Epidermal melanocyte (primary cell): Measurements from ENCODE around the gene TPPP.

Source experiments
- DNase-seq: peaks from one replicate; pipeline ENCODE4 v3.0.0; 2011; ENCODE audit warnings: low spot score; ENCODE audit not compliant: insufficient read length

Gene TPPP

DNA sequence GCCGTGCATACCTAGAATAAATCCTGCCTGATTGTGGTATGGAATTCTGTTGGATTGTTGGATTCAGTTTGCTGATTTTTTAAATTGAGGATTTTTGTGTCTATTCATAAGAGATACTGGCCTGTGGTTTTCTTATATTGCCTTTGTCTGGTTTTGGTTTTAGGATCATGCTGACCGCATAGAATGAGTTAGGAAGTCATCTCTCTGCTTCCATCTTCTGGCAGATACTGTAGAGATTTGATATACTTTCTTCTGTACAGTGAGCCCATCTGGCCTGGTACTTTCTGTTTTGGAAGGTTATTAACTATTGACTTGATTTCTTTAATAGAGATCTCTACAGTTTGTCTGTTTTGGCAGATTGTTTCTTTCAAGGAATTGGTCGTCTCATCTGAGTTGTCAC lies 66.3 kb downstream of the TPPP start:
- DNase-seq = no peak

DNA sequence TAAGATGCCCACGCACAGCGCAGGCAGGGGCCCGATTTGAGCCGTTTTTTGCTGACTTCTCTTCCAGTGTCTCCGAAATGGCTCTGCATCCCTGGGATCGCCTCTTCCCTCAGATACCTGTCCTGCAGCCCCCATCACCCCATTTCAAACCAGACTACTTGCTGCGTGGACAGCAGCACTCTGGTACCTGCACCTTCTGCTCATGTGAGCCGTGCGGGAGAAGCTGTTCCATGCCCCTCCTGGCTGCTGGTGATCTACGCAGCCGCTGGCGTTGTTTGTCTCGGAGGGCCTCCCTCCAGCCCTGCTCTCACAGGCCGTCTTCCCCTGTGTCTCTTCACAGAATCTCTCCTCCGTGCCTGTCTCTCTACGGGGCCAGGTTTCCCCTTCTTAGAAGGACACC lies 67.6 kb downstream of the TPPP start:
- no peak for DNase-seq

DNA sequence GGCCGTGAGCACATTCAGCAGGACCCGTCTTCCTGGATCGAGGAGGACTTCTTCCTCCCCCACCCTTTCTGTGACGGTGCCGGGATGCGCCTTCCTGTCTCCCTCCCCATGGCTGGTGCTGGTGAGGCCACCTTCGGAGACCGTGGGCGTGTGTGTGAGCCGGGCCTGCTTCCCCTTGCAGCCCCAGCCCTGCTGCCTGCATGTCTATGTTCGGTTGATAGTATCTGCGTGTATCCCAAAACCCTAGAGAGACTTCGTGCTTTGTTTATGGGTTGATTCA lies 68.3 kb downstream of the TPPP start:
- DNase-seq = no peak

DNA sequence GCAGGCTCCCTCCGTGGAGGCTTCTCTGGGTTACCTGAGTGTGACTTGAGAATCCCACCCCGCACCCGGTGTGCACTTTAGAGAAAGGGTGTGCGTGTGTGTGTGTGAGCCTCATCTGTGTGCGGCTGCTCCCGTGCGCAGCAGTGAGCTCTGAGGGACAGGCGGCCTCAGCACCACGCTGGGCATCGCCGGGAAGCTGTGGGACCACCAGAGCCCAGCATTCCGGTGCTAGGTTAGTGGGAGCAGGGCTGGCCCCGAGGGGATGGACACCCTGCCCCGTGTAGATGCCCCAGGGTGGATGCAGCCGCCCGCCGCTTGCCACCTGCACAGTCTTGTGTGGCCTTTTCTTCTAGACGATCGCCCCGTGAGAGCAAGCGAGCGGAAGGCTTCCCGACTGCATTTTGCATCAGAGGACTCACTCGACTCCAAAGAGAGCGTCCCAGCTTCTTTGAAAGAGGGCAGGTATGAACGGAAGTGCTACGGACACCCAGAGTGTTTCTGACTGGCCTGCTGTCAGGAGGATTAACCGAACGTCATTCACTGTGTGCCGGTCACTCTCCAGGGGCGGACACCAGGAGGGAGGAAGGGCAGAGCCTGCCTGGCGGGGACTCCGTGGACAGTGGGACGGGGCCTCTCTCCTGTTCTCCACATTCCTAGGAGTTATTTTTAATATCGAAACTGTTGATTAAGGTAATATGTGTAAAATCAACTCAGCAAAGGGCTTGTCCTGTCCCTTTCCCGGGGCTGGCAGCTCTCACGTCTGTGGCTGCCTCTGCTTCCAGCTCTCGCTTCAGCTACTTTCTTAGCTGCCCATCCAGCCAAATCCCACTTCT lies 68.8 kb downstream of the TPPP start:
- no peak for DNase-seq

DNA sequence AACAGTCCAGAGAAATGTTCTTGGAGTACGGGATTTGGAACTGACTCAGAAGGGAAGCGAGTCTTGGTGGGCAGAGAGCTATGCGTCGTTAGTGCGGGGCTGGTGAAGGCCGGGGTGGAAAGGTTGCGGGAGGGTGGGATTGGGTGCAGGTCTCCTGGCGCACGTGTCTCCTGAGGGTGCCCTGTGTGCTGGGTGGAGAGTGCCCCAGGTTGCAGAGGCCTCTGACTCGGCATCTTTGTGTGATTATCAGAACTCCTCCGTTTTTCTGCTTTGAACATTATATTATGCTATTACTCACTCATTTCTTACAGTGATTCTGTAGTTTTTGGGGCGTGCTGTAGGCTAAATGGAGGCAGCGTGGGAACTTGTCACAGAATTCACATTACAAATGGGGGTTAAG lies 69.6 kb downstream of the TPPP start:
- no peak for DNase-seq

DNA sequence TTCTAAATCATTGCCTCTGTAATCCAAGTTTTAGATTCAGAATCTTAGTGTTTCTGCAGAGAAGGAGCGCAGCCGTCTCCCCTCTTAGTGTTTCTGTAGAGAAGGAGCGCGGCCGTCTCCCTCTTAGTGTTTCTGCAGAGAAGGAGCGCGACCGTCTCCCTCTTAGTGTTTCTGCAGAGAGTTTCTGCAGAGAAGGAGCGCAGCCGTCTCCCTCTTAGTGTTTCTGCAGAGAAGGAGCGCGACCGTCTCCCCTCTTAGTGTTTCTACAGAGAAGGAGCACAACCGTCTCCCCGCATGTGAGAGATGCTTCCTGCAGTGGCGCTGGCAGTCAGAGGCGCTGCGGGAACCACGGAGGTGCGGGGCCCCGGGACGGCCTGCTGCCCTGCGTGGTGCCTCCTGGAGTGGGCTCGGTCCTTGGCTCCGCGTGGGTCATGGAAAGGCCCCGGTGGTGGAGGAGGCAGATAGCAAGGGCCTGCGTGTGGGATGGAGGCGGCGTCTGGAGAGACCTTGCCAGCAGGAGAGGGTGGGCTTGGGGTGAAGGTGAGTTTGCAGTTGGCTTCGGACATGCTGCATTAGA lies 70.1 kb downstream of the TPPP start:
- DNase-seq = no peak

DNA sequence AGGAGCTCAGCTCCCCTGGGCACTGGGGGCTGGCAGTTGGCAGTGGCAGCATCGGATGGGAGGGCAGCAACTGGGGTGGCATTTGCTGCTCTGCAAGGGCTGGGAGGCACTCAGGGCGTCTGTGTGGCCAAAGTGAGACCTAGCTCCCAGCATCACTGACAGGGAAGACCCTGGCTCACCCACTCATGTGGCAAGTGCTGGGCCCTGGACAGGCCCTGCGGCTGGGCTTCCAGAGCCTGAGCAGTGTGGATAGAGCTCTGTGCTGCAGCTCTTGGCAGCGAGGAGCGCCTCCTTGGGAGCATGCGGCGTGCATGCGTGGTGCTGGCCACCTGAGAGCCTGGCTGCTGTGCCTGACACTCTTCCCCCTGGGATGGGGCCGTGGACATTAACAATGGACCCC lies 70.8 kb downstream of the TPPP start:
- DNase-seq = no peak

DNA sequence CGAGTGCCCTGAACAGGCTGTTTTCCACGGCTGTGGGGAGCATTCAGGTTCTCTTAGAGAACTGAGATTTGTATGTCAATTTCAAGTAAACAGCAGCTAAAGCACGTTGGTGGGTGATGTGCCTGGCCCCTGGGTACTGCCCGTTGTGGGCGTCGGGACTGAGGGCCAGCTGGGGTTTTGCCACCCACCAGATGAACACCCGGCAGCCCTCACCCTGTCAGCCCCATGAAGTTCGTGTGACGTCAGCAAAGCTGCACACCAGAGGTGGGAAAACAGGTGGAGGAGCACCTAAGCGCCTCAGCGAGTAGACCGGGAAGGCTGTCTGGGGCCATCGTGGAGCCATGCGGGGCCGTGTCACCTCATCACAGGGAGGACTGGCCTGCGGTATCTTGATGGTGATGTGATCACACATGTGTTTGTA lies 71.8 kb downstream of the TPPP start:
- no peak for DNase-seq

DNA sequence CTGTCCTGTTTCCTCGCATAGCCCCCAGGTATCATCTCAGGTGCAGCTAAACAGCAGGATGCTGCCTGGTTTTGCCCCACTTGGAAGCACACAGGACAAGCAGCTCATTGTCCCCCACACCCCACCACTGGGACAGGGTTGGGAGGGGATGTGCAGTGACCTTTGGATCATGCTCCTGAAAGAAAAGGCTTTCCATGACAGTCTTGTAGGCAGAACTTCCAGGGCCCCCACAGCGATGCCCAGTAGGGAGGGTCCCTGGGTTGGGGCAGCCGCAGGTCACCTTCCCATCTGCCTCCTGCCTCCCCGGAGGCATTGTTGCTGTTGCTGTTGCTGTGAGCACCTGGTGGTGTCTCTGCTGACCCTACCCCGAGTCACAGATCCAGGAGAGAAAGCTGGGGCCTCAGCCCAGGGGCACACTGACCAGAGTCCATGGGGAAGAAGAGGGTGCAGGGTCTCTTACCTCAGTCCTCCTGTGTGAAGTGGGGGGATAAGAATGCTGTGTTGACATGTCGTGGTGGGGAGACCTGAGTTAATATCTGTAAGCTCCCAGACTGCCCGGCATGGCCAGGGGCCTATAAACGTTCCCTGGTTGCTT lies 72.5 kb downstream of the TPPP start:
- DNase-seq = no peak

DNA sequence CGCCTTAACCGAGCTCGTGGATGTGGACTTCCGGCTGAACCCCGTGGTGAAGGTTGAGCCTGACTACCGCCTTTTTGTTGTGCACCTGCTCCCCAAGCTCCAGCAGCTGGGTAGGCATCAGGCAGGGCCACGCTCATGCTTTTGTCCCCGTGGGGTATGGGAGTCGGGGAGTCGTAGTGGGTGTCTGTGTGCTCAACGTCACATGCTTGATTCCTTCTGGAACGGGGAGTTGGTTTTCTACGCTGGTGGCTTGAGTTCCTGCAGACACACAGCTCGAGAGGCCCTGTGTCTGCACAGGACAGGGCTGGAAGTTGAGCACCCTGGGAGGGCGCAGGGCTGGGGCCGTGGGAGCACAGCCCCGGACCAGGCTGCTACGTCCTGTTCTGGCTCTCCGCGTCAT lies 73.0 kb downstream of the TPPP start:
- no peak for DNase-seq

DNA sequence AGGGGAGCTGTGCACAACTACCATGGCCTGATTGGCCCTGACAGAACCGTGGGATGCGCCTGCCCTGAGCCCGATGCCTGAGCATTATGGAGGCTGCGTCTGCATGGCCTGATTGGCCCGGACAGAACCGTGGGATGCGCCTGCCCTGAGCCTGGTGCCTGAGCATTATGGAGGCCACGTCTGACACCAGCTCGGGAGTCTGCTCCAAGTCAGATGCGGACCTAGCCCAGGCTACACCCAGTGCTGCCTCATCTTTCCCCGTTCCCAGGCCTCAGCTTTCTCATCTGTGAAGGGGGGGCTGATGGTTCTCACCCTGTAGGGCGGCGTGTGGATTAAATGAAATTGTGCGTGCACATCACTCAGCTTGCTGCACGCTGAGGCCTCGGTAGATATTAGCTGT lies 73.7 kb downstream of the TPPP start:
- no peak for DNase-seq

DNA sequence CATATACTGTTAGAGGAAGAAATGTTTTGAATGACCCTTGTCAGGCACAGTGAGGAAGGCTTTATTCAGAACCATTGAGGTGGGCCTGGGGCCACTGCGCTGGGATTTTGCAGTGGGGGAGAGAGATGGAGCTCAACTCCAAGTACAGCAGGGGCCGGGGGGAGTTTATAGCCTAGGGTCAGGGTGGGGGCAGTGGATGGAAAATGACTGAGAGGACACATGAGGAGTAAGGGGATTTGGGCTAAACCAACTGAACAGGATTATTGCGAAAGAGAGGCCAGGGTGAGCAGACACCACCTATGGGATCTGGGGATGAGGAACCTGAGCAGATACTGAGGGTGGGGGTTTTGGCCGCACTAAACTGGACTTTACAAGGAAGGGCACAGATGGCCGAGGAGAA lies 74.7 kb downstream of the TPPP start:
- no peak for DNase-seq

DNA sequence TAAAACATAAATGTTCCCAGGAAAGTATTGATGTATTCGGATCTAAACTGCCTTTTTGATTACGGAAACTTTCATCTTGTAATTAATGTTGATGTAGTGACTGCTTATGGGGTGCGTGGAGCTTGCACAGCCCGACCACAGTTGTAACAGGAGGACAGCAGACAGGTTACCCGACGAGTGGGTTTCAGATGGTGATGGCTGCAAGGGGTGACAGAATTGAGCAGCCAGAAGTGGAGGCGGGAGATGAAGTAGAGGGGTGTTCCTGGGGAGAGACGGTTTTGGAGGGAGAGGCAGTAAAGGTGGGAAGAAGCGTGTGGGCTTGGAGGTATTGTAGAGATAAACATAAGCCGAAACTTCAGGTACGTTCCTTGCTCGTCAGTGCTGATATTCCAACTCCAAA lies 75.3 kb downstream of the TPPP start:
- no peak for DNase-seq

DNA sequence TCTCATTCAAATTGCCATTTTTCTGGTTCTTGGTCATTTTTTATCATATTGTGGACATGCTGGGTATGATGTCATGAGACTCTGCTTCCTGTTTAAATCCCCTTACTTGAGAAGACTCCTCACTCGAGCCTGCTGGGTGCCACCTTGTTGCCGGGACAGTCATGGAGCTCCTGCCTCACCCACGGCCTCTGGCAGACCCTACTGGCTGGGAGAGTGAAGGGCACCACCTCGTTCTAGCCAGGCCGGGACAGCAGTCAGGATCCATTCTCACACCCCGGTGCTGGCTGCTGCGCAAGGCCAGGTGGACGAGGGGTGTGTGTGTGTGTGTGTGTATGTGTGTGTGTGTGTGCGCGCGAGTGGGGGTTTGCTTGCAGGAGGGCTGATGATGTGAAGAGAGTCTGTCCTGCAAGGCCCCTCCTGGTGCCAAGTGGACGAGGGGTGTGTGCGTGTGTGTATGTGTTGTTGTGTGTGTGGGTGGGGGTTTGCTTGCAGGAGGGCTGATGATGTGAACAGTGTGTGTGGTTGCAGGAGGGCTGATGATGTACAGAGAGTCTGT lies 76.6 kb downstream of the TPPP start:
- no peak for DNase-seq

DNA sequence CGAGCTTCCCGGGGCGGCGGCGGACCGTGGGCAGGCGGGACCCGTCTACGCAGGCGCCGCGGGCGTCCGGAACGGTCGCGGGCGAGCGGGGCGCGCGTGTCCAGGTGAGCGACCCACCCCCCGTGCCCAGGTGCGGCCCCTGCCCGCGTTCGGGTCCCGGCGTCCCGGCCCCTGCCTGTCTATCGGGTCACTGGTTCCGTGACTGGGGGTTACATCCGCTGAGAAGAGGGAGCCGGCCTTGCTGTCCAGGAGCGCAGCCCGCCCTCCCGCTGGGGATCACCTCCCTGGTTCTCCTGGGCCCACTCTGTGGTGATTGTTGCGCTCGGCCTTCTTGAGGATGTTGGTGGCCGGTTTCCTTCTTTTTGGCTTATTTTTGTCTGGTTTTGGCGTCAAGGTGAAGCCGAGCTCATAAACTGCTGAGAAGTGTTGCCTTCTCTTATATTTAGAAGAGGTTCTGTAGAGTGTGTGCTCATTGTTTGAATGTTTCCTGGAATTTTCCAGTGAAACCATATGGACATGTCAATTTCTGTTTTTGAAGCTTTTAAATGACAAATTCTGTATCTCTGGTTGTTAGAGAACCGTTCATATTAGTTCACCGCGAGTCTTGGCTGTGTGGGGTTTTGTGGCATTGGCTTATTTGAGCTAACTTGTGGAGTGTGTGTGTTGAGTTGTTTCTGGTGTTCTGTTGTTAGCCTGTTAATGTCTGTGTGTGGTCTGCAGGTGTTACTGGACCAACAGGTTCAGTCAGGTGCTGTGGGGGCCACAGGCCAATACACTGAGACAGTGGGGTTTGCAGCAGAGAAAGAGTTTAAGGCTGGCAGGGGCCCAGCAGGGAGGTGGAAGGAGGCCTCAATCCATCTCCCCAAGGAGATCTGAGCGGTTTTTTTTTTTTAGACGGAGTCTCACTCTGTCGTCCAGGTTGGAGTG lies 80.4 kb downstream of the TPPP start:
- DNase-seq = no peak

DNA sequence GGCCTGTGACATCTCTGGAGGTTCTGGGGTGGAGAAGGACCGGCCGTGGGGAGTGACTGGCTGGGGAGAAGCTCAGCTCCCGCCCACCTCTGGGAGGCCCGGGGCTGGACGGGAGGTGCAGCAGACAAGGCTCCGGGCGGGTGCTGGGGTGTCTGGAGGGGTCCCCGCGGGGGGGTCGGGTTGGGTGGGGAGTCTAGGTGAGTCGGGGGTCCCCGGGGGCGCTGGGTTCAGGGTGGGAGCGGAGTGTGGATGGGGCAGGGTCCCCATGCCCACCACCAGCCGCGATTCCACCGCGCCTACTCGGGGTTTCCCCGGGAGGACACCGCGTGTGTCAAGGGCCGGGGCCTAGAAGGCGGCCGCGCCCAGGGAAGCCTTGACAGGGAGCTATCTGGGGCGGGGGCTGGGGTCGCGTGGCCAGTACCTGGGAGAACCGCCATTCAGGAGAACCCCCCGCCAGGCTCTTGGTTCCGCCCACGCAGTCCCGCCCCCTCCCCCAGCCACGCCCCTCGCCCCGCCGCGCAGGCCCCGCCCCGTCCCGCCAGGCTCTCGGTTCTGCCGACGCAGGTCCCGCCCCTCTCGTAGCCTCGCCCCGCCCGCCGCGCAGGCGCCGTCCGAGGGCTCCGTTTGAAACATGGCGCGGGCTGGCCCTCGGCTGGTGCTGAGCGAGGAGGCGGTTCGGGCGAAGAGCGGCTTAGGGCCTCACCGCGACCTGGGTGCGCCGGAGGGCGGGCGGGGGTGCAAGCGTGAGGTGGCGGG lies 81.2 kb downstream of the TPPP start, which contains the start of gene CEP72:
TSS of gene CEP72 (plus strand) at position 610 of the 756 bp plus-strand sequence. CDS start at position 632, 22 bp downstream.
- DNase-seq = peak; percentile 89

DNA sequence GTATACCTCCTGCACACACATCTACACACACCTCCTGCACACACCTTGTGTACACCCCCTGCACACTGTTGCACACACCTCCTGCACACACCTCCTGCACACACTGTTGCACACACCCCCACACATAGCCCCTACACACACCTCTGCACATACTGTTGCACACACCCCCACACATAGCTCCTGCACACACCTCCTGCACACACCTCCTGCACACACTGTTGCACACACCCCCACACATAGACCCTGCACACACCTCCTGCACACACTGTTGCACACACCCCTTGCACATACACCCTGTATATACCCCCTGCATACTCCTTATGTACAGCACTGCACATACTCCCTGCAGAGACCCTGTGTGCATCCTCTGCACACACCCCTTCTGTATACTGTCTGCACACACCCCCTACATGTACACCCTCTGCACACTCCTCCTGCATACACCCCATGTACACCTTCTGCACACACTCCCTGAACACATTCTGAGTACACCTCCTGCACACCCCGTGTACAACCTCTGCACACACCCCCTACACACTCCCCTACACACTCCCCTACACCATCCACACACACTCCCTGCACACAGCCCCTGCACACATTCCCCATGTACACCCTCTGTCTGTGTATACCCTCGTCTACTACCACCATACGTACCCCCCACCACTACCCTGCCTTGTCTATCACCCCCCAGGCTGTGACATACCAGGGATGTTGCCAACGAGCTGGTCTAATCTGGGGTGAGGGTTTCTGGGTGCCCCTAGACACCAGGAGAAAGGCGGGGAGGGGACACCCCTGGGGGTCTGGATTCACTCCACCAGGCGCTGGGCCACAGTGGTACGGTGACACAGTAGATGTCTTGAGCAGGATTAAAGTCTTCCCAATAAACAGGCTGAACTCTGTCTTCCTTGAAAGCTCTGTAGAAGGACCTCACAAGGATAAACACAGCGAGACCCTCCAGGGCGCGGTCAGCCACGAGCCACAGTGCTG lies 82.1 kb downstream of the TPPP start:
- no peak for DNase-seq

DNA sequence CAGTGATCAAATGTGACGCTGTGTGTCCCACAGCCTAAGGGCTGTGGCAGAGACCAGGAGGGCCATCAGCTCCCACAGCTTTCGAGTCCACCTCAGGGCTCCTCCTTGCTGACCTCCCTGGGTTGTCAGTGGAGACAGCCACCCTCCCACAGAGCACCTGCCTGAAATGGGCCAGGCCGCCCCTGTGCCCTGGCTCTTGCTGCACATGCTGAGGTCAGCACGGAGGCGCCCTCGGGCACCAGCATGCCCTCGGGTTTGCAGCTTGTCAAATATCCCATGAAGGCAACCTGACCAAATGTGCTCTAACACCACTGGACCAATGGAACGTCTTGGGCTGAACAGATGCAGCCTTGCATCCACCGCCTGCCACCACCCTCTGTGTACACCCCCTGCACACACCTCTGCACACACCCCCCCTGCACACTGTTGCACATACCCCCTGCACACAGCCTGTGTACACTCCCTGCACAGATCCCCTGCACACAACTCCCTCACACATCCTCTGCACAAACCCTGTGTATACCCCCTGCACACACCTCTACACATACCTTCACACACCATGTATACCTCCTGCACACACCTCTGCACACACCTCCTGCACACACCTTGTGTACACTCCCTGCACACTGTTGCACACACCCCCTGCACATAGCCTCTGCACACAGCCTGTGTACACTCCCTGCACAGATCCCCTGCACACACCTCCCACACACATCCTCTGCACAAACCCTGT lies 83.0 kb downstream of the TPPP start:
- no peak for DNase-seq
